NCI-H1417 (cell line): ENCODE results near the gene PEX11A.
A peak's percentile ranks its signal among the peaks of the same experiment; 100 is the strongest.

Experiments used
- DNase-seq, 3 experiments: peaks; one replicate each; lab custom pipeline; 2025; lab: John Stamatoyannopoulos, UW

PEX11A gene

DNA sequence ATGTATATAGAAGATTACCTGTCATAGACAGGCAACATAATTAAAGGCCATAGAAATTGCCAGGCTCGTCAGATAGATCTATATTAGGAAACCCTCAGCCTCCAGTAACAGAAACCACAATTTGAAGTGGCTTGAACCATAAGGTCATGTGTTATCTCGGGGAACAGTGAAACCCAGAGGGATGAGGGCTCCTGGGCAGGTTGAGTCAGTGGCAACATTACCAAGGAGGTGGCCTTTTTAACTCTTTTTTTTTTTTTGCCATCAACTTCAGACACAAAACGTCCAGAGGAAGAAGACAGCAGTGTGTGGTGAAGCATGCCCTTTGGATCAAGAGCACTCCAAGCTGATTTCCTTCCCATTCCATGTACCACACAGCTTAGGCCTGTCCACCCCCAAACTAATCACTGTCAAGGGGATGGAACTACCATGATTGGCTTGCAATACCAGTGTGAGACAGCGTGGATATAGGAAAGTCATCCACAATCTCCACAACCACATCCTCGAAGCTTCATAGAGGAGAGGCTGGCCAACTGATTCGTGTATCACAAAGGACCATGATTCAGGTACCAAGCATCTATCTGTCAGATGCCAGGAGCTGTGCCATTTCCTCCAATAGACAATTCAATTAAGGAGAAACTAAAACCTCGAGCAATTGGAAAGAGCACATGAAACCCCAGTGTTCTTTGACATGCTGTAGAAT lies 34.3 kb downstream of the PEX11A start:
- peak in 1 of 3 experiments; percentile 50 for DNase-seq

DNA sequence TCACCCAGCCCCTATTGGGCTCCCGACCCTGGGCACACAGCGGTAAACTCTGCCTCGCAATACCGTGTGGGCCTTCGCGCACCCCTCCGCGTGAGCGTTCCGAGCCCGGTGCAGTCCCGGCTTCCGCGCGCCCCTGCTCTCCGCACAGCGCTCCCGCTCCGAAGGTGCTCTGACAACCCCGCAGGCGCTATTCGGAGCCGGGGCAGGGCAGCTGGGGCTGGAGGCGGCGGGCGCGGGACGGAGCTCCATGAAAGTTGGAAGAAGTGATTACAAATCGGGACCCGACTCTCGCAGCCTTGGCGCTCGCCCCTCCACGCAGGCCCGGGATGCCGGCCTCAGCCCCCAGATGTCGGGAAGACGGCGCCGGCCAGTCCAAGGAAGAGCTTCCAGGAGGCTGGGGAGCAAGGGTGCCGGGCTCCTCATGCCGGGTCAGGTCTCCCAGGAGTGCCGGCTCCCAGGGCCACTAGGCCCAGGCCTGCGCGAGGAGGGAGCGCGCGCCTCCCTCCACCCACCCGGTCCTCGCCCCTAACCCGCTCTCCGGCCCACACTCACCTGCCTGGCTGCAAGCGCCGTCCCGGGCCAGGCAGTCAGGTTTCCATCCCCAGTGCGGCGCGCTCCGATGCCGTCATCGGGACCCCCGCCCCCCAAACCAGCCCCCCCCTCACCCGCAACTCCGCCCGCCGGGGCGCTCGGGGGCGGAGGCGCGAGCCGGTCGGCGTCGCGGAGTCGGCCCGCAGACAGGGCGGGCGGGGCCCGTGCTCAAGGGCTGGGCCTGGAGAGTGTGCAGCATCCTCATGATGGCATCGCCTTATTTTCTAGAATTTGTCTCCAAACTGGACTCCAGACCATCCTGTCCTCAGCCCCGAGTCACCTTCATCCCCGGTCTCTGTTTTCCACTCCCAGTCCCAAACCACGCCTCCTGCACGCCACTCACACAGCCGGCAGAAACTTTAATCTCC lies 35.4 kb downstream of the PEX11A start, which contains the start of gene KIF7:
KIF7 (minus strand) TSS at position 621 of the 959 bp plus-strand sequence. CDS start 2,537 bp downstream, outside the sequence.
- peak; percentile 51 to 62 (median 62) for DNase-seq

DNA sequence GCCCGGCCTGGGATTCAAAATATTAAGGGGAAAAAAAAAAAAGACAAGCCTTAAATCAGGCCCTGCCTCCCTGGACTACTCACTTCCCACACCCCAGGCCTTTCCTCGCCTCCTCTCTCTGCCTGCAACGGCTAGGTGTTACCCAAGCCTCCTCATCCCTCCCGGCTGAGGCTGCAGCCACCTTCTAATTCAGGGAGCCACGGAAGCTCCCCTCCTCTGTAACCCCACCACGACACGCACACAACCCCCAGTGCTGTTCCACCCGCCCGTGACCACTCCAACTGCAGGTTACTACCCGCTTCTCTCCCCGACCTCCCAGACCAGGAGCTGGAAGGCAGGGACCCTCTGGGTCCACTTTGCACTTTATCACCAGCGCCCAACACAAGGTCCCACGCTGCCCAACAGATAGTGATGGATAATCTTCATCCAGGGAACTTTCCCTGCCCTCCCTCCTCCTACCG lies 36.2 kb downstream of the PEX11A start:
- DNase-seq, result no peak

GRCh38 chr15:89653578-89653977 lies 37.0 kb downstream of the PEX11A start:
- DNase-seq, result no peak

- no peak for DNase-seq
These were observed 37.9 kb downstream of the PEX11A start for GRCh38 chr15:89652666-89653065.

DNA sequence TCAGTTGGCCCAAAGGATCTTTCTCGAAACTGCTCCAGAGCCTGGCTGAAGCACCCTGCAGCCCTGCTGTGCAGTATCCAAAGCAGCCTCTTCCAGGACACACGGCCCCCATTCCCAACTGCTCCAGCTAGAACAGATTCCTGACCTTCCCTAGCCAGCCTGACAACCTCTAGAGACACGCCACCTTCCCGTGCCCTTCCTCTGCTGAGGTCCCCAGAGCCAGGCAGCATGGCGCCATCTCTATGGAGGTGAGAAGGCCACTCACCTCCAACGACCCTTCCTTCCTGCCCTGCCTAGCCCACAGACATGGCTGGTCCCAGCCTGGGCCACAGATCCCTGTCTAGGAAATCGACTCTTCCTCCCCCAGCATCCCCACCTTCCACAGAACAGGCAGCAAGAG lies 38.4 kb downstream of the PEX11A start:
- DNase-seq, result no peak

GRCh38 chr15:89649716-89650115 lies 40.8 kb downstream of the PEX11A start:
- DNase-seq, result no peak

- no peak for DNase-seq
These were observed 41.4 kb downstream of the PEX11A start for GRCh38 chr15:89649013-89649625.

DNA sequence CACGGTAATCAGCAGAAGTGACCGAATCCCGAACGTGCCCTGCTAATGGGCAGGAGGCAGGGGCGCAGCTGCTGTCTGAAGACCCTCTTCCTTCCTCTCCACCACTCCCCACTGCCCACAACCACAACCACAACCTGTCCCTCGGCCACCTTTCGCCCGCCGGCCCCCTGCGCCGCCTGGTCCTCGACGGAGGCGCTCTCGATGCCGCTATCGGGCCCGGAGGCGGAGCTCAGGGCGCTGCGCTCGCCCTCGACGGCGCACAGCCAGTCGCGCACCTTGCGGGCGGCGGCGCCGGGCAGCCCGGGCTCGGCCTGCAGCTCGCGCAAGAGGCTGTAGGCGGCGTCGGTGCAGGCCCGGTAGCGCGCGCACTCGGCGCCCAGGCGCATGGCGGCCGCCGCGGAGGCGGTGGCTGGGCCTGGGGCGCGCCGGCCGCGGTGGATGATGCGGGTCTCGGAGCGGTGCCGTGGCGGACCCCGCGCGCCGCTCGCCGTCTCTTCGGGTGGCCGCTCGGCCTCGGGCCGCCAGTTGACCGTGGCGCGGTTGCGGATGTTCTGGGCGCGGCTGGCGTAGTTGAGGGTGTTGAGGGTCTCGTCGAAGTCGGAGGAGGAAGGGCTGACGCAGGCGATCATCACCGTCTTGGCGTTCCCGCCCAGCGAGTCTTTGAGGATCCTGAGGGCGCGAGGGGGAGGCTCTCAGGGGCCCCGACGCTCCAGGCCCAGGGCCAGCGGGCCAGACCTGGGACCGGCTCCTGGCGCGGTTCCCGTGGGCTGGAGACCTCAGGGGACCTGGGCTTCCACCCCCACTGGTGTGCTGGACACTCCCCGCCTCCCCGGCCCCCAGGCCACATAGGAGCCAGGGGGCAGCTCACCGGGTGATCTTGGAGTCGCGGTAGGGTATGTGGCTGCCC lies 42.2 kb downstream of the PEX11A start:
- DNase-seq, result no peak

GRCh38 chr15:89647191-89647851 lies 43.2 kb downstream of the PEX11A start:
- peak; percentile 34 to 61 (median 56) for DNase-seq

GRCh38 chr15:89646416-89647141 lies 44.0 kb downstream of the PEX11A start:
- no peak for DNase-seq

DNA sequence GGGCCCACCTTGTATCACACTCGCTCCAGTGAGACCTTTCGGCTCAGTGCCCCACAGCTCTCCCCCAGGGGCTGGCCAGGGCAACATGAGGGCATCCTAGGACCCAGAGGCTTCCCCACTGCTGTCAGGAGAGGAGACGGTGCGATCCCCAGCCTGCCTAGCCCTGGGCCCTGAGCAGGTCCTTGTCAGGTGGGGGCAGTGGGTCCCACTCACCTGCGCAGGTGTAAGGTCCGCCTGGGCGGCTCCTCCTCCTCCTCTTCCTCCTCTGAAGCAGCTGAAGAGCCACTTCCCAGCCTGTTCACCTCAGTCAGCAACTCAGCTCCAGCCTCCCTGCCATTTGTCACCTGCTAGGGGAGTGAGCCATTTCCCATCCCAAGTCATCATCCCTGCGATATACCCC lies 44.9 kb downstream of the PEX11A start:
- no peak for DNase-seq

- DNase-seq, result no peak
These were observed 48.4 kb downstream of the PEX11A start for GRCh38 chr15:89642106-89642505.

DNA sequence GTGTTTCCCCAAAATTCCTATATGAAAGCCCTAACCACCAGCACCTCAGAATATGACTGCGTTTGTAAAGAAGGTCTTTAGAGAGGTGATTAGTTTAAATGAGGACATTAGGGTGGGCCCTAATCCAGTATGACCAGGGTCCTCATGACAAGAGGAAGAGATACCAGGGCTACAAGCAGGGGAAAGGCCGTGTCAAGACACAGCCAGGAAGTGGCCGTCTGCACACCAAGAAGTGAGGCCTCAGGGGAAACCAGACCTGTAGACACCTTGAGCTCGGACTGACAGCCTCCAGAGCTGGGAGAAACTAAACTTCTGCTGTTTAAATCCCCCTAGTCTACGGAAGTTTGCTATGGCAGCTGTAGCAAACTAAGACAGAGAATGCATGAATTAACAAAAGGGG lies 49.5 kb downstream of the PEX11A start:
- DNase-seq, result no peak

- no peak for DNase-seq
These were observed 50.3 kb downstream of the PEX11A start for GRCh38 chr15:89640245-89640644.

DNA sequence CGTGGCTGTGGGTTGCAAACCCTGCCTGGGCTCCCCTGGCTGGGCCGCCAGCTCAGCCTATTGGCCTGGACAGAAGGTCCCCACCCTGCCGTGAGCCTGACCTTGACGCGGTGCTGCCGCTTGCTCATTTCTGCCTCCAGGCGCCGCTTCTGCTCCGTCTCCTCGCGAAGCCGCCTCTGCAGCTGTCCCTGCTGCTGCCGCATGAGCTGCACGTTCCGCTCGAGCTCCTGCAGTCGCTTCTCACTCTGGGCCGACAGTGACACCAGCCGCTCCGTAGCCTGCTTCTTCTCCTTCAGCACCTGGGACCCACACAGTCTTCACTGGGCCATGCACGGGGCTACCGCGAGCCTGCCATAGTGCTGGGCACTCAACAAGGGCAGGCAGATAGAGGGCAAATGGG lies 57.0 kb downstream of the PEX11A start:
- DNase-seq, result no peak

DNA sequence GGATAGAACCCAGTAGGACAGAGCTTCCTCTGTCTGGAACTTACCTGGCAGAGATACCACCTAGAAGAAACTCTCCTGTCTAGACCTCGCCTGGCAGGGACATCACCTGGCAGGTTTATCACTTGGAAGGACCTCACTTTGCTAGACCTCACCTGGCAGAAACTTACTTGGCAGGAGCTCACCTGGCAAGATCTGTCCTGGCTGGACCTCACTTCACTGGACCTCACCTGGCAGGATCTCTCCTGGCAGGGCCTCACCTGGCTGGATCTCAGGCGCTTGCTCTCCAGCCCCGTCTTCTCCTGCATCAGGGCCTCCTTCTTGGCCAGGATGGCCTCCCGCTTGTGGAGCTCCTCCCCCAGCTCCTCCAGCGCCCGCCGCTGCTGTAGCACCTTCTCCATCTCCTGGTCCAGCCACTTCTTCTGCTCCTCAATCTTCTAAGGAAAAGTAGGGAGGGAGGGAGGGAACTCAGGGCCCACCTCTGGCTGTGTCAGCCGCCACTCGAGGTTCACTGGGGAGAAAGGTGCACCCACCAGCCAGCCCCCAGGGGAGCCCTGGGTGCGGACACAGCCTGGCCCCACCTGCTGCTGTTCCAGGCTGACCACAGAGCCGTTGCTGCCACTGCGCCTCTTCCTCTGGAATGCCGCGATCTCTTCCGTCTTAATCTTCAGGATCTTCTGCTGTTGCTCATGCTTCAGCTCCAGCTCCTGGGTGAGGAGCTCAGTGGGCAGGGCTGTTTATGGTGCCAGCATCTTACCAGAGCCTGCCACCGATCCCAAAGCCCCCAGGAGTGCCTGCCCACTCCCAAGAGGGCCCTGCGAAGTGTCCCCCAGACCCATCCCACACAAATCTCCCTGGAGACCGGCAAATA lies 57.8 kb downstream of the PEX11A start:
- DNase-seq, result no peak

DNA sequence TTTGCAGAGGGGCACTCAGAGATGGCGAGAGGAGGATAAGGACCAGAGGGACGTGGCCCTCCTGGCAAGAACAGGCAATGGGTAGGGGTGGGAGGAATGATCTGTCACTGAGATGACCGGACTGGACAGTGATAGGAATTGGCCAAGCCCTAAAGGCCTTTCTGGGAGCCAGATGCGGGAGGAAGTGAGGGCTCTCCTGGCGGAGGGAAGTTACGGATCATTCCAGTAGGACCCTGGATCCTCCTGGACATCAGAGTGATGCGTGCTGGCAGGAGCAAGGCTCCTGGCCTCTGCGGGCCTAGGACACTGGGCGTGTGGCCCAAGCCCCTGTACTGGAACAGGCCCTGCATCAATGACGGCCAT lies 58.7 kb downstream of the PEX11A start:
- DNase-seq, result no peak
